Fibroblast of lung (primary cell): ENCODE results near the gene TRIM40. TPM values are rescaled to one million over a fixed set of nuclear protein-coding genes. Genes with fewer than 3 reads are reported as not detected.

ENCODE experiments used
- DNase-seq, 2 donors: peaks; one replicate each; pipeline versions ENCODE4 v3.0.0 to v3.0.0-alpha.2; 2010; ENCODE audit warnings: low read depth in 2 of 2
- H2AFZ ChIP-seq: 2 replicates; pipeline ENCODE4 v1.5.1; 2012; ENCODE audit warnings: low read length, control low read depth, inconsistent platforms
- H3K27ac ChIP-seq: 2 replicates; pipeline ENCODE4 v1.5.1; 2011; ENCODE audit warnings: low read length, control low read depth; ENCODE audit not compliant: insufficient read depth
- H3K27me3 ChIP-seq: 2 replicates; pipeline ENCODE4 v1.5.1; 2011; ENCODE audit warnings: mild to moderate bottlenecking, low read length; ENCODE audit not compliant: control insufficient read depth, insufficient read depth
- H3K36me3 ChIP-seq: 2 replicates; pipeline ENCODE4 v1.5.1; 2011; ENCODE audit warnings: low read length; ENCODE audit not compliant: control insufficient read depth, insufficient read depth
- H3K4me1 ChIP-seq: 2 replicates; pipeline ENCODE4 v1.5.1; 2011; ENCODE audit warnings: low read length; ENCODE audit not compliant: control insufficient read depth, insufficient read depth; ENCODE audit errors: extremely low read depth
- H3K4me2 ChIP-seq: 2 replicates; pipeline ENCODE4 v1.5.1; 2011; ENCODE audit warnings: low read length, control low read depth; ENCODE audit not compliant: insufficient read depth; ENCODE audit errors: extremely low read depth
- H3K4me3 ChIP-seq, 4 experiments: fragments of 200-600 bp in 1 of 4; sonication (generic) in 1 of 4; replicated peaks in 1 of 4; 2 replicates each; pipeline ENCODE4 v1.5.1; 2011 to 2016; ENCODE audit warnings: low read length in 4 of 4, low read depth in 3 of 4, mild to moderate bottlenecking in 3 of 4, control low read depth in 2 of 4, inconsistent platforms in 1 of 4, mixed read lengths in 1 of 4; ENCODE audit not compliant: insufficient read depth in 1 of 4; ENCODE audit errors: control extremely low read depth in 1 of 4
- H3K79me2 ChIP-seq: 2 replicates; pipeline ENCODE4 v1.5.1; 2012; ENCODE audit warnings: mild to moderate bottlenecking, low read length, inconsistent platforms; ENCODE audit not compliant: control insufficient read depth, insufficient read depth
- H3K9ac ChIP-seq: 2 replicates; pipeline ENCODE4 v1.5.1; 2011; ENCODE audit warnings: mild to moderate bottlenecking, low read length, control low read depth; ENCODE audit not compliant: insufficient read depth
- H3K9me3 ChIP-seq: 2 replicates; pipeline ENCODE4 v1.5.1; 2012; ENCODE audit warnings: low read depth, low read length; ENCODE audit not compliant: control insufficient read depth, insufficient read depth
- H4K20me1 ChIP-seq: 2 replicates; pipeline ENCODE4 v1.5.1; 2011; ENCODE audit warnings: low read length; ENCODE audit not compliant: control insufficient read depth, insufficient read depth; ENCODE audit errors: extremely low read depth
- EZH2 ChIP-seq: IDR thresholded peaks from 2 replicates; pipeline ENCODE4 v1.5.1; 2012; ENCODE audit warnings: low read length, control low read depth, mild to moderate bottlenecking; ENCODE audit errors: missing control alignments
- polyA plus RNA-seq, 2 donors: library from polyadenylated mRNA; depleted of rRNA in 1 of 2; stranded (reverse) in 1 of 2; unstranded in 1 of 2; fragments of >200 nt; gene quantifications; 2 replicates each; pipeline ENCODE4 v1.2.1, GENCODE V29; 2011 to 2012; ENCODE audit warnings: missing spikeins in 1 of 2
- total RNA-seq: library from RNA; depleted of rRNA; stranded (reverse); fragments of >200 nt; gene quantifications from 2 replicates; pipeline ENCODE4 v1.2.1, GENCODE V29; 2014
- TF ChIP-seq, protein P1 (sequence below), 2 donors: IDR thresholded peaks in 1 of 2; conservative IDR thresholded peaks in 1 of 2; 1 replicate in 1 of 2; 2 replicates in 1 of 2; pipeline ENCODE4 v1.5.1; 2011 to 2012; ENCODE audit warnings: low read length in 2 of 2, control low read depth in 1 of 2, inconsistent platforms in 1 of 2, low read depth in 1 of 2, mild to moderate bottlenecking in 1 of 2

The TRIM40 gene
- total and polyA plus RNA-seq, 2 donors (not counting 1 experiment from before 2014, with no cell fraction given): not detected

DNA sequence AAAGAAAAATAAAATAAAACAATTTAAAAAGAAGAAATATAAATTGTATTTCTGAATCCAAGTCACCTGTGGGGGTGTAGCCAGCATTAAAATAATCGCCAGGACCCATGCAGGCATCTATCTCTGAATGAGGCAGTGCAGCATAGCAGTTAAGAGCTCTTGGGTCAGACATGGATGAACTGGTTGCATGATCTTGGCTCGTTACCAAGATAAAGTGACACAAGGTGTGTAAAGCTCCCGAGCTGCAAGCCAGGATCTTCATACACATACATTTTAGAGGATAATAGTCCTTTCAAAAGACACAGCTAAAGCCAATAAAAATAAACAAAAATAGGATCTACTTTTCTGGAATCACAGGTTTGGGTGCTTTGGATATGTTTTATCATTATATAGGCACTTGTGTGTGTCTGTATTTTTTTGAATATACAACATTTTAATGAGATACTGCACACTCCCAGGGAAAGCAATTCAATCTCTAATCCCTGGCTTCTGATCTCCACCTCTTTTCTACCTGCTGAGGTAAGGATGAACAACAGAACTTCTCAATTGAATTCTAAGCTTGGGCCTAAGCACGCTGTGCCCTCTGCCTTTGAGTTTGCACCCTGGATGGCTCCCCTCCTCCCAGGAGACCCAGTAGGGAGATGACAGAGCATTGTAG, 16.2 kb downstream of the TRIM40 start:
- Histone ChIP-seq H3K9me3 (no peaks in the 10 kb centered on the region), H3K79me2 (no peaks in the 10 kb centered on the region), H3K27ac (no peak overlapping the region), H3K9ac (no peak overlapping the region), H4K20me1 (no peaks in the 10 kb centered on the region), H3K27me3 (peaks cover 4% of the 10 kb centered on the region), H3K4me2 (no peak overlapping the region), H3K4me1 (peaks cover 6% of the 10 kb centered on the region), H3K36me3 (no peaks in the 10 kb centered on the region), H3K4me3 (no peak overlapping the region), H2AFZ (no peak overlapping the region)
- DNase-seq: no peak
- TF ChIP-seq, protein P1, sequence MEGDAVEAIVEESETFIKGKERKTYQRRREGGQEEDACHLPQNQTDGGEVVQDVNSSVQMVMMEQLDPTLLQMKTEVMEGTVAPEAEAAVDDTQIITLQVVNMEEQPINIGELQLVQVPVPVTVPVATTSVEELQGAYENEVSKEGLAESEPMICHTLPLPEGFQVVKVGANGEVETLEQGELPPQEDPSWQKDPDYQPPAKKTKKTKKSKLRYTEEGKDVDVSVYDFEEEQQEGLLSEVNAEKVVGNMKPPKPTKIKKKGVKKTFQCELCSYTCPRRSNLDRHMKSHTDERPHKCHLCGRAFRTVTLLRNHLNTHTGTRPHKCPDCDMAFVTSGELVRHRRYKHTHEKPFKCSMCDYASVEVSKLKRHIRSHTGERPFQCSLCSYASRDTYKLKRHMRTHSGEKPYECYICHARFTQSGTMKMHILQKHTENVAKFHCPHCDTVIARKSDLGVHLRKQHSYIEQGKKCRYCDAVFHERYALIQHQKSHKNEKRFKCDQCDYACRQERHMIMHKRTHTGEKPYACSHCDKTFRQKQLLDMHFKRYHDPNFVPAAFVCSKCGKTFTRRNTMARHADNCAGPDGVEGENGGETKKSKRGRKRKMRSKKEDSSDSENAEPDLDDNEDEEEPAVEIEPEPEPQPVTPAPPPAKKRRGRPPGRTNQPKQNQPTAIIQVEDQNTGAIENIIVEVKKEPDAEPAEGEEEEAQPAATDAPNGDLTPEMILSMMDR (conservative IDR thresholded peaks at IDR 0.05 in 1 of 2, IDR thresholded peaks at IDR 0.05 in 1 of 2; ENCODE audit: low read depth in 1 of 2, low read length in 2 of 2): no peak
- TF ChIP-seq EZH2: no peak

DNA sequence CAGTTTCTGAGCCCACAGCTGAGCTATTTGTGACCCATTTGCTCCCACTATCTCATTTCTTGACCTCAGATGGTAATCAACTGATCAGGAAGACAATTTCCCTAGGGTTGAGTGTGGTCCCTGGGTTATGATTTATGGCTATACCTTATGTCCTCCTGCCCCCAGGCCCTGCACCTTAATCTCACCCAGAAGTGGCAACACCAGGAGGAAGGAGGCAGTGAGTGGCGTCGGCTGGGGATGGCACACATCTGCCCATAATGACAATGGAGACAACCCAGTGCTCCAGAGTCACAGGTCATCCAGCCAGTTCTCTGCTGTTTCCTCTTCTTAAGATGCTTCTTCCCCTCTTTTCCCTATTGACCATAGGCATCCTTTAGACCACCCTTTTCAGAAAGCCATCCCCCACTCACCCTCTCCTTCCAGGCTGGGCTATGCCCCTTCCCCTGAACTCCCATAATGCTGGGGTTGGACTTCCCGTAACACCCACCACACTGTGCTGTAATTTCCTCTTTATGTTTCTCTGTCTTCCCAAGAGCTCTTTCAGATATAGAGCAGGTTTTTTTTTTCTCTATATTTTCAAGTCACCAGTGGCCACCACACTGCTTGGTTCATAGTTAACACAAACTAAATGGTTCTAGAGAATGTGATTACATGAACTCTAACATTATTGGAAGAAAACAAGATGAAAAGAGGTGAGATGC, 17.1 kb downstream of the TRIM40 start:
- no peaks in the 10 kb centered on the region for H4K20me1 ChIP-seq
- no peaks in the 10 kb centered on the region for H3K9me3 ChIP-seq
- peaks cover 3% of the 10 kb centered on the region for H3K27me3 ChIP-seq

DNA sequence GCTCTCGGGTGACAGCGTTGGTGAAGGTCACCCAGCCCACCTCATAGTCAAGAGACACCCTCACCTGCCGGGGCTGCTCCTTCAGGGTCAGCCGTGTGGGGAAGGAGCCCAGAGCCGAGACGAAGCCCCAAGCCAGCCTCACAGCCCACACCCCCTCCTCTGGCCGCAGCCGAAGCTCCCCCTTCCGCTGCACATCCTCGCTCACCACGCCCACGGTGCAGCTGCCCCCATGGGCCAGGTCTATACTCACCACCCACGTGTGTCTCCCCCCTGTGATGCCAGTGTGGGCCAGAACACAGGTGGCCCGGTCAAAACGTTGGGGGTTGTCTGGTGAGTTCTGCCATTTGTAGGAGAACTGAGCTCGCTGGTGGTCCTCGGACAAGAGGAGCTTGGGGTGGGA, 18.1 kb downstream of the TRIM40 start:
- Histone ChIP-seq H3K27me3 (peaks cover 3% of the 10 kb centered on the region), H3K4me3 (no peak overlapping the region), H3K9me3 (no peaks in the 10 kb centered on the region), H3K27ac (no peak overlapping the region), H2AFZ (no peak overlapping the region), H3K9ac (no peak overlapping the region), H3K4me1 (peaks cover 6% of the 10 kb centered on the region), H4K20me1 (no peaks in the 10 kb centered on the region), H3K36me3 (no peaks in the 10 kb centered on the region), H3K79me2 (no peaks in the 10 kb centered on the region), H3K4me2 (no peak overlapping the region)
- no peak for DNase-seq
- TF ChIP-seq, protein P1 (conservative IDR thresholded peaks at IDR 0.05 in 1 of 2, IDR thresholded peaks at IDR 0.05 in 1 of 2; ENCODE audit: low read depth in 1 of 2, low read length in 2 of 2): no peak
- TF ChIP-seq EZH2: no peak

More for the DNA sequence above, 17.1 kb downstream of the TRIM40 start:
- no peak overlapping the region for H2AFZ ChIP-seq
- peaks cover 6% of the 10 kb centered on the region for H3K4me1 ChIP-seq
- no peak overlapping the region for H3K27ac ChIP-seq
- no peak overlapping the region for H3K9ac ChIP-seq
- H3K79me2 ChIP-seq: no peaks in the 10 kb centered on the region
- no peak for DNase-seq
- H3K4me2 ChIP-seq: no peak overlapping the region
- H3K4me3 ChIP-seq: no peak overlapping the region
- no peaks in the 10 kb centered on the region for H3K36me3 ChIP-seq
- no peak for TF ChIP-seq EZH2
- TF ChIP-seq, protein P1 (conservative IDR thresholded peaks at IDR 0.05 in 1 of 2, IDR thresholded peaks at IDR 0.05 in 1 of 2; ENCODE audit: low read depth in 1 of 2, low read length in 2 of 2): no peak
